Measurements from ENCODE around the gene TLK1.

DNA sequence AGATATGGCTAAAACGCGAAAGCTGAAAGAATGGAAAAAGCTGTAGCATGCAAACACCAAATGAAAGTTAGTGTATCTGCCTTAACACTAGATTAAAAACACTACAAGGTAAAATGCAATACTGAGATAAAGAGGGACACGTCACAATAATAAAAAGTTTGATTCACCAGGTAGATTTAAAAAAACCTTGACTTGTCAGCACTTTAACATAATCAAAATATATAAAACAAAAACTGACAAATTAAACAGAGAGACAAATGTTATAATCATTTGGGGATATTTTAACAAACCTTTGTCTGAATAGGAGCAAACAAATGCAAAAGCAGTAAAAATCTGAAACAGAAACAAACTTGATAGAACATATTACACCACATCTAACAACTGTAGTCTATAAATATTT lies 18.3 kb downstream of the TLK1 start:
- TF ChIP-seq, protein P1, sequence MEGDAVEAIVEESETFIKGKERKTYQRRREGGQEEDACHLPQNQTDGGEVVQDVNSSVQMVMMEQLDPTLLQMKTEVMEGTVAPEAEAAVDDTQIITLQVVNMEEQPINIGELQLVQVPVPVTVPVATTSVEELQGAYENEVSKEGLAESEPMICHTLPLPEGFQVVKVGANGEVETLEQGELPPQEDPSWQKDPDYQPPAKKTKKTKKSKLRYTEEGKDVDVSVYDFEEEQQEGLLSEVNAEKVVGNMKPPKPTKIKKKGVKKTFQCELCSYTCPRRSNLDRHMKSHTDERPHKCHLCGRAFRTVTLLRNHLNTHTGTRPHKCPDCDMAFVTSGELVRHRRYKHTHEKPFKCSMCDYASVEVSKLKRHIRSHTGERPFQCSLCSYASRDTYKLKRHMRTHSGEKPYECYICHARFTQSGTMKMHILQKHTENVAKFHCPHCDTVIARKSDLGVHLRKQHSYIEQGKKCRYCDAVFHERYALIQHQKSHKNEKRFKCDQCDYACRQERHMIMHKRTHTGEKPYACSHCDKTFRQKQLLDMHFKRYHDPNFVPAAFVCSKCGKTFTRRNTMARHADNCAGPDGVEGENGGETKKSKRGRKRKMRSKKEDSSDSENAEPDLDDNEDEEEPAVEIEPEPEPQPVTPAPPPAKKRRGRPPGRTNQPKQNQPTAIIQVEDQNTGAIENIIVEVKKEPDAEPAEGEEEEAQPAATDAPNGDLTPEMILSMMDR (conservative IDR thresholded peaks at IDR 0.05; ENCODE audit: low read depth, low read length): no peak
- TF ChIP-seq EZH2 (IDR thresholded peaks at IDR 0.05; ENCODE audit: borderline replicate concordance, low read depth, low read length, poor library complexity, severe bottlenecking): no peak
